HG02610 (cell line): ENCODE results near the gene CD300C.
"Not testable (repeated sequence)": the region's sequence is repeated elsewhere in the genome, so short reads cannot be mapped to it uniquely, and the experiment has no call there.

Source experiments
- ATAC-seq: cut with Tn5 transposase; IDR thresholded peaks from one replicate; pipeline ENCODE4 v1.9.1; 2021; ENCODE audit warnings: mild to moderate bottlenecking, moderate library complexity; ENCODE audit not compliant: unreplicated experiment

Gene CD300C

DNA sequence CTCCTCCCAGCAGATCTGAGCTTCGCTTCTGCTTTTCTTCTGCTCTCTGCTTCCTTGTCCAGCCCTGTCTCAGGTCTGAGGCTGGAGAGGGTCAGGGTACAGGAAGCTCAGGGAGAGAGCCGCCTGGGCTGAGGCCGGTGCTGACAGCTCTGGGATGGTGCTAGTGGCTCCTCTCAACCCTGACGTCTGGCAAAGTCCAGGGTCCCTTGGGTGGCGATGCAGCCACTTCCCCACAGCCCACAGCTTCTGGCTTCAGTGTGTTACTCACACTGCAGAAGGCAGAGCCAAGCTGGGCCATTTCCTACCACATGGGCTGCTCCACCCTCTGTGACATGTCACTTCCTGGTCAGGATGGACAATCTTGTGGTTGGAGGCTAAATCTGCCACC lies at the start of gene CD300C:
Gene CD300C, minus strand, starts transcription at position 273 of the 388 bp plus-strand sequence. CDS start 333 bp downstream, outside the sequence.
- no peak for ATAC-seq

DNA sequence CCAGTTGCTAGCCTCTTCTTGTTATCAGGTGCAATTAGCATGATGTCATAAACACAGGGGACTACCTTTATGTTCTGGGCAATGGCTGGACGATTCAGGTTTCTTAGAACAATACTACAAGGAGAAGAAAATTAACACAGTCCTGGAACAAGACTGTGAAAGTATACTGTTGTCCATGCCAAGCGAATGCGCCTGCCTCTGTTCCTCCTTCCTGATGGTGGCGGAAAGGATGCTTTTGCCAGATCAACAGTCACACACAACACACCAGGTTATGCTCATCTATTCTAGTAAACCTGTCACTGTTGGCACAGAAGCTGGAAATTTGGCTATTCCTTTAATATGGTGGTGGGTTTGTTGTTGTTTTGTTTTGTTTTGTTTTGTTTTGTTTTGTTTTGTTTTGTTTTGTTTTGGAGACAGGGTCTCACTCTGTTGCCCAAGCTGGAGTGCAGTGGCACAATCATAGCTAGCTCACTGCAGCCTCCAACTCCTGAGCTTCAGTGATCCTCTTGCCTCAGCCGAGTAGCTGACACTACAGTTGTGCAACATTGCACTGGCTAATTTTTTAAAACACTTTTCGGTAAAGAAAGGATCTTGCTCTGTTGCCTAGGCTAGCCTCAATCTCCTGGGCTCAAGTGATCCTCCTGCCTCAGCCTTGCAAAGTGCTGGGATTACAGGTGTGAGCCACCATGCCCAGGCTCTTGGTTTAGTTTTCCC lies 49.3 kb upstream of the CD300C start:
- ATAC-seq: no peak

DNA sequence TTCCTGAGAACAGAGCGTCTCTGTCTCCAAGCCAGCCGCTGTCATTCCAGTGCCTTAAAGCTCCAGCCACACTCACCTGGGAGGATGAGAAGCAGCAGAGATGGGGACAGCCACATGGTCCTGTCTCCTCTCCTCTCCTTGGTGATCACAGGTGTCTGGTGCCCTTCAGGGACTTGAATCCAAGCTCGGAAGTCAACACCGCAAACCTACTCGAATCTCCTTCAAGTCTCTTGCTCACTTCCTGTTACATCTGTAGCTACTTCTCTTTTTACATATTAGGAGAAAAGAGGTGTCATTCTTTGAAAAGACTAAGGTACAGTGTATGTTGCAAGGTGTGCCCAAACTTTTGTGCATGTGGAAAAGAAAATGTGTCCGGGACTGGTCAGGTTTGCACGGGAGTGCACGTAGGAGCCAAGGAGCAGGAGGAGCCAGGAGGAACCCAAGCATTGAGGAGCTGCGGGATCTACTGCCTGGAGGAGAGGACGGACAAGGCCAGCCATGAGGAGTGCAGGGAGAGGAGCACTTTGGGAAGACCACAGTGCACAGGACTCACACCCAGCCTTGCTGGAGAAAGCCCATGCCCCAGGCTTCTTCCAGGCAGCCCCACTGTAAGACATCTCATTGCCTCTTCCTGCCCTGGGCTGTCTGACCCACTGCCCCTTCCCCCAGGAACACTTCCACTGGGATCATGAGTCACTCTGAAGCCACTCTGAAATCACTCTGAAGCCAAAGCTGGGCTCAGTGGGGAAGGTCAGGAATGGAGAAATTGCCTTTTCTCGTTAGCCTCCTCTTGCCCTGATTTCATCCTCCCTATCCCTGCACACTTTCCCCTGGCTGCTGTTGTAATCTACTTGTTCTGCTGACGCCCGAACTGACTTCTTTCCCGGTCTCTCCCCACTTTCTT lies 46.4 kb upstream of the CD300C start, which contains the start of gene CD300LD:
Gene CD300LD, minus strand, starts transcription at position 197 of the 904 bp plus-strand sequence. Its CDS starts 81 bp downstream, at position 116.
- no peak for ATAC-seq

DNA sequence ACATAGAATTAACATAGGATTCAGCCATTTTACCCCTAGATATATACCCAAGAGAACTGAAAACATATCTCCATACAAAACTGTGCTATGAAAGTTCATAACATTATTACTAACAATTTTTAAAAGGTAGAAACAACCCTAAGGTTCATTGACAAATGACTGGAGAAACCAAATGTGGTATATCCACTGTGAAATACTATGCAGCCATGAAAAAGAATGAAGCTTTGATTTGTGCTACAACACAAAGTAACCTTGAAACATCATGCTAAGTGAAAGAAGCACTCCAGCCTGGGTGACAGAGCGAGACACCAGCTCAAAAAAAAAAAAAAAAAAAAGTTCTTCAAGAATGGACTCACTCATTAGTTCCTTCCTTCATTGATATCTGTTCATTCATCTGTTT lies 45.6 kb upstream of the CD300C start:
- no peak for ATAC-seq

DNA sequence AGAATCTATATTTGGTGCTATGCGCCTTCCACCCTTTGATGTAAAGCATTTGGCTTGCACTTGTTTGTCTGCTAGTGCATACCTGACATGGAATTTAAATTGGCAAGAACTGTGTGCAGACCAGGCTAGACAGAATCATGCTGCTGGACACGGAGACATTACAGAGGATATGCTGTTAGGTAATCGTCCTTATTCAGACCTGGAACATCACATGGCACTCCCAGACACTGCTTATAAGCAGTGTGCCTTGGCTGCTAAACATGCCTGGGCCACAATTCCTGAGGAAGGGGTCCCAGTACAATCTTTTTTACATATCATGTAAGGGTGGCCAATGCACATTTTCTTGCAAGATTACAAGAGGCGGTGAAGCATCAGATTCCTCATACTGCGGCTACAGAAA lies 39.8 kb upstream of the CD300C start:
- no peak for ATAC-seq

DNA sequence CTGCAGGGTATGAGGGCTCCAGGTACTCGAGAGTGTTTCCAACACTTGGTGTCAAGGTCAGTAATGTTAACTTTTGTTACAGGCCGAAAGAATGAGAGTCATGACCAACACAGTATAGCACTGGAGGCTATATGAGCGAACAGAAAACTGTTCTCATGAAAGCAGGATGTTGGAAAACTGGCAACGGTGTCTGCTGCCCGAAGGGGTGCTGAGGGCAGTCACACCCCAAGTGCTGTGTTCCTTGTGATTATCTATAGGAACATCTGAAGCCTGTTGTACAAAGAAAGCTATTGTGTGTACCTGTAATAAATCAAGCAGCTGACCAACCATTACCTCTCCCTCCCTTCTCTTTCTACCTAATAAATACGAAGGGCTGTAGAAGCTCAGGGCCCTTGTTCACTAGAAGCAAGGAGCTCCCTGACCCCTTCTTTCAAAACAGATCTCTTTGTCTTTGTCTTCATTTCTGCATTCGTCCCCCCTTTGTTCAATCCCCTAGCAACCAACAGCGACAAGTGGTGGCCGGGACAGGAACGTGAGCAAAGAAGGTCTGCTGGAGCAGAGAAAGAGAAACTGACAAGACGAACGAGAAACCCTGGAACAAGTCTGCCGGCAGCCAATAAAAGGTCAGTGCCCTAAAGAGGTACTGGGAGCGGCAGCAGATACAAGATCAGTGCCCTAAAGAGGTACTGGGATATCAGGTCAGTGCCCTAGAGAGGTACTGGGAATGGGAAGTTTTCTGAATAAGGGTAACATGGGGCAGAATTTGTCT lies 38.6 kb upstream of the CD300C start:
- no peak for ATAC-seq

DNA sequence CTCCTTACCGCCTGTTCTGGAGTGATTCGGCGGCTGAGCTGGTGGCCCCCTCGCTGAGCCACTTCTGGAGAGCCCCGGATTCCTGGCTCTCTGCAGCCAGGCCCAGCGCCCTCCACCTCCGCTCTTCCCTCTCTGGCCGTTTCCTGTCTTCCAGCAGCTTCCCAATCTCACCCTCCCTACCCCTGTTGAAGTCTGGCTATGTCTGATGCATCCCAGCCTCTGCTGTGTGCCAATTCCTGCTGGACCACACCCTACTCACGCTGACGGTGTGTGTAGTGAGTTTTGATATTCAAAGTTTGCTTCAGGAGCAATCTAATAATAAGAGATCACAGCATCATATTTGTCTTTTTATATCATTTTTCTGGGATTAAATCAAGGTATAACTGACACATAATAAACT lies 36.7 kb upstream of the CD300C start:
- ATAC-seq: no peak

DNA sequence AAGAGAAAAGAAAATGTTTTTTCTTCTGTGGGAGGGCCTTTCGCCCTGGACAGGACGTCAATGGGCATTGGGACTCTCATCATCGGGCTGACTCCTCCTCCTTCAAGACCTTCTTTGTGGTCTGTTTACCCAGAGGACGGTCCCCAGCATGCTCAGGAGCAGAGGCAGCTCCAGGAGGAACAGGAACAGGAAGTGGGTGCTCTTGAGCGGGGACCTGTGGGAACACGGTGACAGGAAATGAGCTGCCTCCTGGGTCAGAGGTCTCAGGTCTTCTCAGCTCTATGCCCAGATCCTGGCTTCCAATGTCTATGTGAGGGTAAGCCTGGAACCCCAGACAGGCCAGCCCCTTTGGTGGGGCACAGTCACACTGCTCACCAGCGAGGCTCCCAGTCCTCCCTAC lies 34.0 kb upstream of the CD300C start:
- no peak for ATAC-seq

DNA sequence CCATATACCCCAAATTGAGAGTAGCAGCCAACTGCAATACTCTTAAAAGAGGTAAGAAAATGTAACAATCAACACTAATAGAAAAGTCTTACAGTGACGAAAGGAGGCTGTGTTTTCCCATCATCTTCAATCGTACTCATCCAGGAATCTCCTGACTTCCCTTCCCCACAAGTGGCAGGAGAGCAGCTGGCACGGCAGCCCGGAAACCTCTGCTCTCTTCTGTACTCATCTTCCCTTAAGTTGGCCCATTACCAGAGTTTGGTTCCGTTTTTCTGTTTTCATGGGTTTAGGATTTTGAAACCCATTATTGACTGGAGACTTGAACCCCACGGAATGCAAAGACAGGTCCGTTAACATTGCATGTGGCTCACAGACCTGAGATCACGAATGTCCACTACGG lies 33.1 kb upstream of the CD300C start:
- no peak for ATAC-seq

DNA sequence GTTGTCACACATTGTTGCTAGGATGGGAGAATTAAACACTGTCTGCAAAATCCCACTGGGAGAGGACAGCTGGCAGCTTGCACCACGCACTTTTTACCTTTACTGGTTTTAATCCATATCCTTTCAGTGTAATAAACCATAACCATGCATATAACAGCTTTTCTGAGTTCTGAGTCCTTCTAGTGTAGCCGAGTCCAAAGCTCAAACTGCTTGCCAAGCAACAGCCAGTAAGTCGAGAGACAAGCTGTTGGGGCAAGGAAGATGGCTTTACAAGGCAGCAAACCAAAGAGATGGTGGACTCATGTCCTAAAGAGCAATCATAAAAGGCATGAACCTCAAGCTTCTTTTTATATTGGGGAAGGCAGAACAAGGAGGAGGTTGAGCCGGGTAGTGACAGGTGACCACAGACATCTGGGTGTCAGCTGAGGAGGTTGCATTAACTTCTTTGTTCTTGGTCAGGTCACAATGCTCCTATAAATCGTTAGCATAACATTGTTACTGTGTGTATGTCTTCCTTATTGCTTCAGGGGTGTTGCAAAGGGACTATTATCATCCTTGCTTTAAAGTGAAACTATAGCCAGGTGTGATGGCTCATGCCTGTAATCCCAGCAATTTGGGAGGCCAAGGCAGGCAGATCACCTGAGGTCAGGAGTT lies 28.7 kb upstream of the CD300C start:
- ATAC-seq: no peak

DNA sequence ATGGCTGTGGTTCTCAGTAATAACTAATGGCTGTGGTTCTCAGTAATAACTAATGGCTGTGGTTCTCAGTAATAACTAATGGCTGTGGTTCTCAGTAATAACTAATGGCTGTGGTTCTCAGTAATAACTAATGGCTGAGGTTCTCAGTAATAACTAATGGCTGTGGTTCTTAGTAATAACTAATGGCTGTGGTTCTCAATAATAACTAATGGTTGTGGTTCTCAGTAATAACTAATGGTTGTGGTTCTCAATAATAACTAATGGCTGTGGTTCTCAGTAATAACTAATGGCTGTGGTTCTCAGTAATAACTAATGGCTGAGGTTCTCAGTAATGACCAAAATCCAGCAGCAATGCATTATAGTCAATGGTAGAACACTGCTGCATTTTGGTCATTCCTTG lies 27.7 kb upstream of the CD300C start:
- not testable (repeated sequence) for ATAC-seq

DNA sequence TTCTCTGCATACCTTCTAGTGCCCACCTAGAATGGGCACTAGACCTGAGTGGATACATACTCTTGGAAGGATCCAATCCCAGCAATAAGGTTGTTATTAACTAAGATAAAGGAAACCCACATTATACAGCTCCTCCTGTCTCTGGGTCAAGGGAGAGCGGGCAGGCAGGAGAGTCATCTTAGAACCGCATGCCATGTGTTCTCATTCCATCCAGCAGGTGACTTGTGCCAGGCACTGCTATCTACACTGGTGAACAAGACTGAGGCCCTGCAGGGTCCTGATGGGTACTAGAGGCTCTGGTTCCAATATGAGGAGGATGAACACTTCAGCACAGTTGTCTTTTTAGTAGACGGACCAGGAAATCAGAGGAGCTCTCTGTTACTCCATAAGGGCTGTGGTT lies 27.3 kb upstream of the CD300C start:
- ATAC-seq: no peak

DNA sequence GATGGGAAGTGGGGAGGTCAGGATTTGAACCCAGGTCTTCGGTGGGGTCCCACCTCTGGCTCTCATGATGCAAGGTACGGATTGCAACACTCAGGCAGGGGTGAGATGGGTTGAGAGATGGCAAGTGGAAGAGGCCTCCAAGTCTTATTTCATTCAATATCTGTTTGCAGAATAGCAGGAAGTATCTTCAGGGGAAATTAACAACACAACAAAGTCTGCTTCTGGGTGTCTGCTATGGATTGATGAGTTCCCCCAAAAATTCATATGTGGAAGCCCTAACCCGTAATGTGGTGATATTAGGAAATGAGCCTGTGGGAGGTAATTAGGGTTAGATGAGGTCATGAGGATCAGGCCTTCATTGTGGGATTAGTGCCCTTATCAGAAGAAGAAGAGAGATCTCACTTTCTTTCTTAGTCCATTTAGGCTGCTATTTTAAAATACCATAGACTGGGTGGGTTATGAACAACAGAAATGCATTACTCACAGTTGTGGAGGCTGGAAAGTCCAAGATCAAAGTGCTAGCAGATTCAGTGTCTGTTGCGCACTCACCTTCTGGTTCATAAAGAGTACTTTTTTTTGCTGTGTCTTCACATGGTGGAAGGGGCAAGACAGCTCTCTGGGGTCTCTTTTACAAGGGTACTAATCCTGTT lies 25.8 kb upstream of the CD300C start:
- no peak for ATAC-seq

DNA sequence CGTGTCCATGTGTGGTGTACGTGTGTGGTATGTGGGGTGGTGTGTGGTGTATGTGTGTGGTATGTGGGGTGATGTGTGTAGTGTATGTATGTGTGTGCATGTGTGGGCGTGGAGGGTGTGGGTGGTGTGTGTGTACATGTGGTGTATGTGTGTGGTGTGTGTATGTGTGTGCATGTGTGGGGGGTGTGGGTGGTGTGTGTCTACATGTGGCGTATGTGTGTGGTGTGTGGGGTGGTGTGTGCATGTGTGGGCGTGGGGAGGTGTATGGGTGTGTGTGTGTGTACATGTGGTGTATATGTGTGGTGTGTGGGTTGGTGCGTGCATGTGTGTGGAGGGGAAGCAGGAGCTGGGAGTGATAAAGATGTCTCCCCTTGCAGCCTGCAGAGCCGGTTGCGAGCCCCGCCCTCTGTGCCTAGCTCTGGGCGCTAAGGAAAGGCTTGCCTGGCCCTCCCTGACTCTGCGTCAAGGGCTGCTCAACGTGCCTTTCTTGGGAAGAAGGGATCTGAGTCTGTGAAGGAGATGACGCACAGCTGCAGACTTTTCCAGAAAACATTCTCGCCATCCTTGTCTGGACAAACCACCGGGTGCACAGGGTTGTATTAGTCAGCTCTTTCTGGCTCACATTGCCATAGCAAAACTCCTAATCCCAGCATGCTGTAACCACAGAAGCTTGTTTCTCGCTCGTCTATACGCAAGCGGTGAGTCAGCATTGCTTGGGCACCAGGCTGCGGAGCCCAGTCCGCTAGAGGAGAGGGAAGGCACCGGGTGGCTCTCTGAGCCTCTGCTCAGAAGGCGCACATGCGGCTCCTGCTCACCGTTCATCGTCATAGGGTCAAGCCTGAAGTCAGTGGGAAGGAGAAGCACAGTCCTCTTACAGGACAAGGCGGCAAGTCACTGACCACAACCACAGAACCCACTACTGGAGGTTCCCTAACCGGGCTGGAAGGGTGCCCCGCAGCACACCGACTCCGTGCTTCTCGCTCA lies 23.4 kb upstream of the CD300C start:
- no peak for ATAC-seq

DNA sequence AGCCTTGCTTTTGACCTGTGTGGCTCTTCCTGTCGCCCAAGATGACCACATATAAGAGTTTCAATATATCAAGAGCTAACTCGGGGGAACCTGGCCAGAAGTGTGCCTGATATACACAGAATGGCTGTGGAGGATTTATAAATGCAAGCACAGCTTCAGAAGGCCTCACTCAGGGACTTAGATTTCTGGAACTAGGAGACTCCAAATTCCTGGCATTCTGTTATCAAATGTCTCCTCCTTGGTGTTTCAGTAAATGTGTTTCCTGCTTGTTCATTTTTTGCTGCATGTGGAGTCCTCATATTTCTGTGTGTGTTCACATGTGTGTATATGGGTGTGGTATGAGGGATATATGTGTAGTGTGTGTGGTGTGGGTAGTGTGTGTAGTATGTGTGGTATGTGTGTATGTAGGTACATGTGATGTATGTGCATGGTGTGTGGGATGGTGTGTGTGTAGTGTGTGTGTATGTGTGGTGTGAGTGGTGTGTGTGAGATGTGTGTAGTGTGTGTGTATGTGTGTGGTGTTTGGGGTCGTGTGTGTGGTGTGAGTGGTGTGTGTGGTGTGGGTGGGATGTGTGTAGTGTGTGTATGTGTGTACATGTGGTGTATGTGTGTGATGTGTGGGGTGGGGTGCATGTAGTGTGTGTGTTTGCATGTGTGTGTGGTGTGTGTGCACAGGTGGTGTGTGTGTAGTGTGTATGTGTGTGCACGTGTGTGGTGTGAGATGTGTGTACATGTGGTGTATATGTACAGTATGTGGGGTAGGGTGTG lies 22.4 kb upstream of the CD300C start:
- no peak for ATAC-seq

DNA sequence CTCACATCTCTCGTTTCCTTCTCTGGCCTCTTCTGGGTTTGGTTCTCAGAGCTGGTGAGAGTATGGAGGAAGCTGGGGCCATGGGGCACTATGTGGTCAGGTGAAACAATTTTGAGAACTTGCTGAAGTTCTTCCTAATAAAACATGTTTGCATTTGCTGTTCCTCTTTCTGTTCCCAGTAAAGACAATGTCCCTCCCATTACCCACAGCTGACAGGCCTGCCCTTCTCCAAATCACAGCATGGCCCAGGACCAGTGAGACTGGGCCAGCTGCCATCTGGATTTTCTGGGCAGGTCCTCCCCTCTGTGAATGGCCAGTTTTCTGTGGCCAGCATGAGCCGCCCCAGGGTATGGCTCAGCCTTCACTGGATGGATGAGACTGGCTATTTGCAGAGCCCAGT lies 21.5 kb upstream of the CD300C start, which contains the start of gene CD300H:
Gene CD300H, minus strand, starts transcription at position 113 of the 400 bp plus-strand sequence.
- ATAC-seq: no peak

DNA sequence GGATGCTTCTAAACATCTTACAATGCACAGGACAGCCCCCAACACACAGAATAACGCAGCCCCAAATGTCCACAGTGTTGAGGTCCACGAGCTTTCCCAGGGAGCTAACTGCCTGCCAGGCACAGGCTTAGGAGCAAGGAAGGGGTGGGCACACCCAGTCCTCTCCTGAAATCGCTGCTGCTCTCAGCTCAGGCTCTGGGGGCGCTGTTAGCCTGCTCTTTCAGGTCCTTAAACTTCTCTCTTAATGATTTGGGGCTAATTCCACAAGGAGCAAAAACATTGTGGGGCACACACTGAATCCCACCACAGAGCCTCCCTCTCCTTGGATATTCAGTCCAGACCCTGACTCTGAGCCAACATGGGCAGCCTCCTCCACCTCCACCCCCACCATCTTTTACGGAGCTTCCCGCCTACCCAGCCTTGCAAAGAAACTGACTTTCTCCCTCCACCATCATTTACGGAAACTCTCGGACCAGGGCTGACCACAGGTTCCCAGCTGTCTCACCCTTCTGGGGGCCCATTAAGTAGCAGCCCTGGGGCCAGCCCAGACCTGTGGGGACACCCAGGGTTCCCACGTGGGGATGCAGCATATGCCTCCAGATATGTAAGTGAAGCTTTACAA lies 20.3 kb upstream of the CD300C start:
- ATAC-seq: no peak

DNA sequence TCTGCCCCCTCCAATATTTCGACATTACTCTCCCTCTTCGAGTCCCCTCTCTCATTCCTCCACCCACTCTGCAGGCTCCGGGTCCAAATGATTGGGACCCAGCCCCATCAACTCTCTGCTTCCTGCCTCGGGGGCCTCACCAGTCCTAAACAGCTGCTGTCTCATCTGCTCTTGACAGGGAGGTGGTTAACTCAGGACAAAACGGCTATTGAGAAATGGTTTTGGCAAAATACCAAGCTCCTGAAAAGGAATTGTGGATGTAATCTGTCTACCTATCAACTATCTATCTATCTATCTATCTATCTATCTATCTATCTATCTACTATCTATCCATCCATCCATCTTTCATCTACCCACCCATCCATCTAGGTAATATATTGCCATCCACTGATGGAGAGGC lies 19.2 kb upstream of the CD300C start:
- no peak for ATAC-seq
